ENCODE results near the gene MAPKAPK3.

Gene MAPKAPK3

GRCh38 chr3:50609071-50609762 is 7.7 kb upstream of the MAPKAPK3 start:
- no peak for DNase-seq

- DNase-seq, result peak; percentile 34
These were observed 7.2 kb upstream of the MAPKAPK3 start for GRCh38 chr3:50609763-50610085.

- DNase-seq, result peak; percentile 57
These were observed 6.6 kb upstream of the MAPKAPK3 start for GRCh38 chr3:50610181-50610971.

GRCh38 chr3:50610992-50611463 is 5.9 kb upstream of the MAPKAPK3 start:
- no peak for DNase-seq

GRCh38 chr3:50611464-50612233 is 5.3 kb upstream of the MAPKAPK3 start, which contains the start of gene CISH:
TSS of gene CISH (minus strand) at chr3:50611774. CDS start at chr3:50611650, 124 bp downstream.
- DNase-seq, result peak; percentile 99

- DNase-seq, result peak; percentile 40
These were observed 4.6 kb upstream of the MAPKAPK3 start for GRCh38 chr3:50612234-50612882.

- no peak for DNase-seq
These were observed 3.7 kb upstream of the MAPKAPK3 start for GRCh38 chr3:50612970-50613846.

- no peak for DNase-seq
These were observed 1.8 kb upstream of the MAPKAPK3 start for GRCh38 chr3:50615190-50615589.

- DNase-seq, result peak; percentile 81
These were observed 765 bp upstream of the MAPKAPK3 start for GRCh38 chr3:50616003-50616769.

GRCh38 chr3:50616770-50617095 is 218 bp upstream of the MAPKAPK3 start:
- peak; percentile 95 for DNase-seq

- peak; percentile 32 for DNase-seq
These were observed 1.0 kb downstream of the MAPKAPK3 start for GRCh38 chr3:50617911-50618481.

- DNase-seq, result no peak
These were observed 3.5 kb downstream of the MAPKAPK3 start for GRCh38 chr3:50620420-50620819.

- no peak for DNase-seq
These were observed 3.9 kb downstream of the MAPKAPK3 start for GRCh38 chr3:50620820-50621219.

GRCh38 chr3:50622881-50623280 is 5.9 kb downstream of the MAPKAPK3 start:
- DNase-seq, result no peak

GRCh38 chr3:50623840-50624474 is 7.0 kb downstream of the MAPKAPK3 start:
- DNase-seq, result peak; percentile 40

GRCh38 chr3:50624634-50625033 is 7.7 kb downstream of the MAPKAPK3 start:
- DNase-seq, result no peak

- no peak for DNase-seq
These were observed 8.6 kb downstream of the MAPKAPK3 start for GRCh38 chr3:50625231-50626182.

GRCh38 chr3:50626401-50626800 is 9.4 kb downstream of the MAPKAPK3 start:
- DNase-seq, result no peak

GRCh38 chr3:50627407-50628051 is 10.6 kb downstream of the MAPKAPK3 start:
- DNase-seq, result no peak

Measured in stimulated activated CD4-positive, alpha-beta T cell treated with anti-CD3 and anti-CD28 coated beads, Interleukin-4, amount 100 ng/mL, for 1 hour (primary cell).